ENCODE data around the gene ZMYND15. TPM values are rescaled to one million over a fixed set of nuclear protein-coding genes. Genes with fewer than 3 reads are reported as not detected.

ZMYND15 gene
- total and polyA plus RNA-seq, 2 of the 13 experiments (the other 11 are each of a cell fraction or from before 2014, with no cell fraction given): 0.24 to 2.7 TPM

- peak; percentile 93 for TF ChIP-seq DRAP1 (CRISPR knock-in tag; IDR thresholded peaks at IDR 0.05)
- TF ChIP-seq NFYB (CRISPR knock-in tag; IDR thresholded peaks at IDR 0.05): peak; percentile 90
- TF ChIP-seq HNRNPUL1 (IDR thresholded peaks at IDR 0.05; ENCODE audit: low read depth, low read length): no peak
- peak in 1 of 2 experiments; percentile 9; a peak in 1 of 4 replicates for TF ChIP-seq MAFK (conservative IDR thresholded peaks at IDR 0.05 in 1 of 2, IDR thresholded peaks at IDR 0.05 in 1 of 2; ENCODE audit: low read length in 2 of 2)
Measured at GRCh38 chr17:4708436-4708835, 31.2 kb upstream of the ZMYND15 start (continued).

- Histone ChIP-seq H3K9ac (ENCODE audit: insufficient read depth, low read depth, low read length) (peak within 1 kb of the TSS; percentile 73), H3K4me2 (ENCODE audit: low read depth, low read length) (peak within 1 kb of the TSS; percentile 91), H3K4me1 (ENCODE audit: insufficient read depth, low read length) (peaks cover 43% of the 10 kb centered on the region), H3K36me3 (replicated peaks in 1 of 2; ENCODE audit: control insufficient read depth in 1 of 2, insufficient read depth in 2 of 2, low read length in 2 of 2) (no peaks in the 10 kb centered on the region), H3K9me3 (ENCODE audit: low read length) (no peaks in the 10 kb centered on the region), H3K79me2 (ENCODE audit: insufficient read depth, low read length) (peaks cover 20% of the 10 kb centered on the region), H3K27me3 (ENCODE audit: control insufficient read depth in 1 of 2, insufficient read depth in 2 of 2, low read length in 2 of 2) (no peaks in the 10 kb centered on the region), H3K27ac (ENCODE audit: extremely low read length, insufficient read depth, low read length) (peak within 1 kb of the TSS; percentile 65), H3K4me3 (replicated peaks in 1 of 3; ENCODE audit: insufficient read depth in 1 of 3, low read depth in 2 of 3, low read length in 3 of 3) (peak within 1 kb of the TSS; percentile 72 to 86 (median 85)), H4K20me1 (ENCODE audit: insufficient read depth, low read length) (no peaks in the 10 kb centered on the region; the same call in 1 of the 2 replicates), H2AFZ (ENCODE audit: low read length) (no peak within 1 kb of the TSS)
- 2% methylated on average over 25 of the region's 67 CpGs for WGBS (ENCODE audit: low lambda C conversion rate)
- ATAC-seq: peak; percentile 80
- intact Hi-C loops (cut with micrococcal nuclease; ENCODE audit: unreplicated experiment): loop anchor here (1.0 to 10.0 kb wide), 5 partner anchors 11 to 255 kb away; partner anchors contain the start of genes GLTPD2, MED11 and SPAG7
- ChIA-PET CTCF (ENCODE audit: low intra/inter-chr PET ratio, low total read pairs) (interaction anchor here (0.8 to 1.9 kb wide), 5 partner anchors 22 to 179 kb away, joined by 3 to 11 read pairs (median 6); partner anchors contain the start of gene MED11), POLR2A (interaction anchor here (0.6 to 5.9 kb wide), 22 partner anchors 9 to 257 kb away, joined by 3 to 107 read pairs (median 4); partner anchors contain the start of genes GLTPD2, MED11, PLD2 and PSMB6)
- no TSS peak for BruUV-seq (replicated peaks)
- in situ Hi-C loops (cut with HindIII; ENCODE audit: extremely low pct_ligation_motif_present, low pct_unique_long_range_greater_than_20kb): no loop called here
- DNase-seq (ENCODE audit: low spot score): peak; percentile 97
- peak; percentile 83 for FAIRE-seq
- TF ChIP-seq MIER3 (CRISPR knock-in tag; IDR thresholded peaks at IDR 0.05; ENCODE audit: borderline replicate concordance) (no peak), ZBTB10 (CRISPR knock-in tag; IDR thresholded peaks at IDR 0.05; ENCODE audit: borderline replicate concordance) (no peak), HHEX (CRISPR knock-in tag; IDR thresholded peaks at IDR 0.05) (no peak), KLF12 (CRISPR knock-in tag; IDR thresholded peaks at IDR 0.05; ENCODE audit: borderline replicate concordance) (no peak), TIGD3 (CRISPR knock-in tag; IDR thresholded peaks at IDR 0.05; ENCODE audit: borderline replicate concordance) (0 out of 2 replicates have a peak, but pooled peaks have one; percentile 47), THAP11 (CRISPR knock-in tag; IDR thresholded peaks at IDR 0.05) (peak; percentile 76), ZSCAN31 (CRISPR knock-in tag; IDR thresholded peaks at IDR 0.05; ENCODE audit: low read depth) (no peak), ZNF549 (CRISPR knock-in tag; IDR thresholded peaks at IDR 0.05) (no peak), ARHGAP35 (CRISPR knock-in tag; IDR thresholded peaks at IDR 0.05; ENCODE audit: borderline replicate concordance) (no peak), BORCS8-MEF2B (CRISPR knock-in tag; IDR thresholded peaks at IDR 0.05) (no peak), ZNF264 (CRISPR knock-in tag; IDR thresholded peaks at IDR 0.05) (no peak), SIN3B (IDR thresholded peaks at IDR 0.05; ENCODE audit: low read length) (no peak), XRCC5 (optimal IDR thresholded peaks at IDR 0.05; ENCODE audit: low read length) (peak; percentile 54), PCBP1 (IDR thresholded peaks at IDR 0.05; ENCODE audit: borderline replicate concordance, low read depth, low read length) (0 out of 2 replicates have a peak, but pooled peaks have one; percentile 42)
Measured at GRCh38 chr17:4709794-4710692, 29.6 kb upstream of the ZMYND15 start, which contains the start of gene ARRB2. ARRB2 (plus strand) TSS chr17:4710632; CDS start chr17:4710722, 90 bp downstream.
